ENCODE results near the gene CDH23.

The CDH23 gene

DNA sequence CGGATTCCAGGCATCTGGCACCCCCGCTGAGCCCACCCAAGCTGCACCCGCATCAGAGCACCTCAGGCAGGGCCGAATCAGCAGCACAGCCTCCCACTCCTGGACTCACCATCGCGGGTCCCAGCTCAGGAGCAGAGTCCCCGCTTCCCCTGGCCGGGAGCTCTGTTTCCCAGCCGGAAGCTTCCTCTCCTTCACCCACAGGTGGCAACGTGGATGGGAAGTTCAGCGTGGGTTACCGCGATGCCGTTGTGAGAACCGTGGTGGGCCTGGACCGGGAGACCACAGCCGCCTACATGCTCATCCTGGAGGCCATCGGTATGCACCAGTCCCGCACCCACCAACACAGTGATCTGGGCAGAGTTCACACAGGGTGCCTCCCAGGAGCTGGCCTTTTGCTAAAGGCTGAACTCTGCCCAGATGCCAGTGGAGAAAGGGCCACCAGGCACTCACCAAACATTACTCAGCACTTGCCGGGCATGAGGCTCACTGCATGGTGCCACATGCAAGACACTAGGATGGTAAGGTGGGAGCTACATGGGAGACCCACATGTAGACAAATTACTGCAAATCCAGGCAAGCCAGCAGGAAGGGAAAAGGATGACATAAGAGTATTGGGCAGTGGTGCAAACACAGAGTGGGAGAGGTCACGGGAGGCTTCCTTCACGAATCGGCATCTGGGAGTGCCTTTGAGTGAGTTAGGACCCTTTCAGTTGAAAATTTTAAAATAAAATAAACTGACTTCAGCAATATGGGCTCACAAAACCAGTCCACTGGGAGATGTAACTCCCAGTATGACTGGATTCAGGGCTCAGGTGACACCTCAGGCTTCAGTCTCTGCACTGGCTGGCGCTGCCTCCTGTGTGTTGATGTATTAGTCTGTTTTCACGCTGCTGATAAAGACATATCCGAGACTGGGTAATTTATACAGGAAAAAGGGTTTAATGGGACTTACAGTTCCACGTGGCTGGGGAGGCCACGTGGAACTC is 312.5 kb downstream of the CDH23 start:
- DNase-seq (ENCODE audit: low spot score) = no peak

DNA sequence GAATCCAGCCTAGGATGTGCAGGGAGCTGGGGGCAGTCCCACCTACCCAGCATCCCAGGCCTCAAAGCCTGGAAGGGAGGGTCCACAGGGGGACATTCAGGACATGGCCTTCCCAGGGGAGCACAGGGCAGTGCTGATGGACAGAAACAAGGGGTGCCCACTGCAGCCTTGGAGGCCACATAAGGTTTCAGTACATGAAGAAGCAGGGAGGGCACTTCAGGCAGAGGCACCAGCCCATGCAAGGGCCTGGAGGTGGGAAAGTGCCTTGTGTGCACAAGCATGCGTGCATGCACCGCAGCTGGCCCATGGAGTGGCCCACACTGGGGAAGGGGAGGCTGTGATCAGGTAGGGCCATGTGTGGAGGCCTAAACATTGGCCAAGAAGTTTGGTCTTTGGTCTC is 313.8 kb downstream of the CDH23 start:
- DNase-seq (ENCODE audit: low spot score) = no peak

DNA sequence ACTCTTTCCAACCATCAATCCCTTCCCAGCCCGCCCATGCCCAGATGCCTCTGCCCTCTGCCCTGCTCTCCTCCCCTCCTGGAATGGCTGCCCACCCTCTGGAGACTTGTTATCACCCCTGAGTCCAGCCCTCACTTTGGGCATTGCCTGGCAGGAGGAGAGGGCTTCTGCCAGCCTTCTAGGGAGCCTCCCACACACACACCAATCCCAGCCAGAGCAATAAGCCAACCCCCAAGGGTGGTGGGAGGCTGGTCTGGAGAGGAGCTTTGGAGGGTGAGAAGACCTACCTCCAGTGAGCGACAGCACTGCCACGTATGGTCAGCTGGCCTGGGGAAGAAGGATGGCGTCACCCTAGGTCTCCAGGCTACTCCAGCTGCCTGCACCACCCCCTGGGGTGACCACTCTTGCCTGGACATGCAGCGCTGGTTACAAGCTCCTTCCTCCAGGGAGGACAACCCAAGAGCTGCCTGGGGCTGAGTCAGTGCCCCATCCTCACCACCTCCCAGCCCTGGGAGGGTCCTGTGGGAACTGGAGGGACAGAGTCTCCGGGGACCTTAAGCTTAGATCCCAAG is 314.4 kb downstream of the CDH23 start:
- no peak for DNase-seq (ENCODE audit: low spot score)

DNA sequence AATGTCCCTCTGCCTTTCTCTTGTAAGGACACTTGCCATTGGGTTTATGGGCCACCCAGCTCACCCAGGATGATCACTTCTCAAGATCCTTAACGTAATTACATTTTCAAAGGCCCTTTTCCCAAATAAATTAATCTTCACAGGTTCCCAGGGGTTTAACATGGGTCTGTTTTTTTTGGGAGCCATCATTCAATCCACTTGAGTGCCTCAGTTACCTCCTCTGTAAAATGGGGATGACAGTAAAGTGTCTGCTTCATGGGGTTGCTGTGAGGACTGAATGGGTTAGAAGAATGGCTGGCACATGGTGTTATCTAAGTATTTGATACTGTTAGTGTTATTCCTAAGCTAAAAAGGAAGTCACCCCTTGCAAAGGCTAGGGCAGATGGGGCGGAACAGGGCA is 315.4 kb downstream of the CDH23 start:
- no peak for DNase-seq (ENCODE audit: low spot score)

DNA sequence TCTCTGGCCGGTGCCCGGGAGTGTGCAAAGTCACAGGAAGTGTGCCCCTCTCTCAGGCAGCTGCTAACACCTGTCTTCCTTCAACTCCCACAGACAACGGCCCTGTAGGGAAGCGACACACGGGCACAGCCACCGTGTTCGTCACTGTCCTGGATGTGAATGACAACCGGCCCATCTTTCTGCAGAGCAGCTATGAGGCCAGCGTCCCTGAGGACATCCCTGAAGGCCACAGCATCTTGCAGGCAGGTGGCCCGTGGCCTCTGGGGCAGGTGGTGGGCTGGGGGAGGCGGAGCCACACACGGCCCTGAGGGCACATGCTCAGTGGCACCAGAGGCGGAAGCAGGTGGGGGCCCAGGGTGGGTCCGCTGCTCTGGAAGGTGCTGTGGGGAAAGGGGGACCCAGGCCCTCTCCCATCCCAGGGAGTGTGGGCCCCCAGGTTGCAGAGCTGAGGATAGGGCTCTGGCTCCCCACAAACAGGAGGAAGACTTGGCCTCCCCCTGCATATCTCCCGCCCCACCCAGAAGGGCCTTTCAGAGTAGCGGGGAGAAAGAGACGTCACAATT is 315.9 kb downstream of the CDH23 start:
- peak; percentile 40 for DNase-seq (ENCODE audit: low spot score)

DNA sequence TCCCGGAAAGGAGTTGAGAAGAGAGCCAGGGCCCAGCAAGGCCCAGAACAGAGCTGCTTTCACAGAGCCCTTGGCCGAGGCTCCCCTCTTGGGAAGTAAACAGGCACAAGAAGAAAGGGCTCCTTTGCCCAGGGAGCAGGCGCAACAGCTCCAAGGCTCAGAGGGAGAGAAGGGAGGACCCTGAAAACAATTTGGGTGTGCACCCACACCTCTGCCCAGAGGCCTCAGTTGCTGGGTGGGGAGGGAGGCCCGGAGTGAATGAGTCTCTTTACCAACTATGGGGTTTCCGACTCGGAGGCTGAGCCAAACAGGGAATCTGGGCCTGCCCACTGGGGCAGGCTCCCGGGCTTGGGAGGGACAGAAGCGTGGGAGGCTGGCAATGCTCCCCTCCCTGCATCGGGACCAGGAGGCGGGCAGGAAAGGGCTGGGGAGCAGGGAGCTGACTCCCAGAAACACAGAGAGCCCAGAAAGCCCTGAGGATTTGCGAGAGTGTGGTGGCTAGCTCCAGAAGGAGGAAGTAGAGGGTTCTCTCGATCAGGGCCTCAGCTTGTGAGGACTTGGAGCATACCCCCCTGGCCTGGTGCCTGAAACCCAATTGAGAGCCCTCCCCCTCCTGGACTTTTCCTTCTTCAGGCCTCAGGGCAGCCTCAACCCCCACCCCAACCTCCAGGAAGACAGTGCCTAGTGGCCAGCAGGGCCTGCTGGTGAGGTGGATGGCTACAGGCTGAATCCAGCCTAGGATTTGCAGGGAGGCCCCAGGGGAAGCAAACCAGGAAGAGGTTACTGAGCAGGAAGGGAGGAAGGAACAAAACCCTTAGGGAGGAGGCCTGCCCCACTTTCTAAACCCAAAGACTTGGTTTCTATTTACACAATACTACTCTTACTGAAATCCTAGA is 316.7 kb downstream of the CDH23 start:
- DNase-seq (ENCODE audit: low spot score) = peak; percentile 23

DNA sequence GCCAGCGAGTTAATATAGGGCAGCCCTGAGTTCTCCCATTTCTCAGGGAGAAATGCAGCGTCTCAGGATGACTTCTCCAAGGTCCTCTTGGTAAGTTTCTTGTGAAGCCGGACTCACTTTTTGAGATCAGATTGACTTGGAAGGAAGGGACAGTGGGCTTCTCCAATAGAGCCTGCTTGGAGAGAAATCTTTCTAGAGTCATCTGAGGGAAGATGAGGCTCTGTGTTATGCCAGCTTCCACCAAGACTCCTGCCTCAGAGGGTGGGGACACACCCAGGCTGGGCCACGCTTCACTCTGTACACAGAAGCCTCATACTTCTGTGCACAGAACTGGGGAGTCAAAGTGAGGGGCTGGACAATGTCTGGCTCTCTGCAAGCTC is 317.3 kb downstream of the CDH23 start:
- DNase-seq (ENCODE audit: low spot score) = no peak

DNA sequence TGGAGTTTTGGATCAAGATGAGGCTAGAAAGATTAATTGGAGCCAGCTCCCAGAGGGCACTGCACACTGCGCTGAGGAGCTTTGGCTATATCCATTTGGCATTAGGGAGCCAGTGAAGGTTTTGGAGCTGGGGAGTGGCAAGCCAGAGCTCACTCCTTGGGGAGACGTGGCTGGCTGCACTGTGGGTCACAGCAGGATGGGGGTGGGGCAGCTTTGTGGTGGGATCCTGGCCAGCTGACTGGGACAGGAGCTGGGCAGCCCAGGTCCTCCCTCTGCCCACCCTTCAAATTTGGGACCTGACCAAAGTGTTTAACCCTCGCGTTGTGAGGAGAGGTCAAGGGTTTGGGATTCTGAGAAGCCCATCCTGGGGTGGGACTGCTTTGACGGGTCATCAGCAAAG is 317.9 kb downstream of the CDH23 start:
- no peak for DNase-seq (ENCODE audit: low spot score)

DNA sequence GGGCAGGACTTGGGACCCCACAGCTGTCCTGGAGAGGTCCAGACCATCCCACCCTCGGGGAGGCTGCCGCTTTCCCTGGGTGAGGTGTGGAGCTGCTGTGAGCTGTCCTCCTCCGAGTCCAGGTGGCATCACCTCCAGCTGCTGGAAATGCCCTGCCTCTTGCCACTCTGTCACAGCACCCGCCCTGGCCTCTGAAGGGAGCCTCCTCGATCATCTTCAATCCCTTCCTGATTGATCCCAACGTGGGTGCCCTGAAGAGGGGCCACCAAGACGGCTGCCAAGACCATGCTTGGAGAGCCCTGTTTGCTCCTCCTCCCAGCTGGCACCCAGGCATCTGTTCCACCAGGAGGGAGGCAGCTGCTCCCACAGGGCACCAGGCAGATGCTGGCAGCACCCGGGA is 318.3 kb downstream of the CDH23 start:
- no peak for DNase-seq (ENCODE audit: low spot score)

DNA sequence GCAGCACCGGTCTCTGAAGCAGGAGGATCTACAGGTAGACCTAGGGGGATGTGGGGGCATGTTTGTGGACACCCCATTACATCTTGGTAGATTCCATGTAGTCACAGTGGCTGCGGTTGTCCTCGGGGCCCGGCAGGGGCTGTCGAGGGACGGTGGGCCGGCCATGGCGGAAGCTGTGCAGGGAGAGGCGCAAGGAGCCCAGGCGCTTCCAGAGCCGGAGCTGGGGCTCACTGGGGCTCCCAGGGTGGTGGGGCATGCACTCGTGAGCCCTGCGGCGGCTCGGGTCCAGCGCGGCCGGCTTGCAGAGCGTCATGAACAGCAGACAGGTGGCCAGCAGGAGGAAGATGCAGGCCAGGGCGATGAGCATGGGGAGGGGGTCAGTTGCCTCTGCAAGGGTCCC is 319.1 kb downstream of the CDH23 start:
- DNase-seq (ENCODE audit: low spot score) = no peak

DNA sequence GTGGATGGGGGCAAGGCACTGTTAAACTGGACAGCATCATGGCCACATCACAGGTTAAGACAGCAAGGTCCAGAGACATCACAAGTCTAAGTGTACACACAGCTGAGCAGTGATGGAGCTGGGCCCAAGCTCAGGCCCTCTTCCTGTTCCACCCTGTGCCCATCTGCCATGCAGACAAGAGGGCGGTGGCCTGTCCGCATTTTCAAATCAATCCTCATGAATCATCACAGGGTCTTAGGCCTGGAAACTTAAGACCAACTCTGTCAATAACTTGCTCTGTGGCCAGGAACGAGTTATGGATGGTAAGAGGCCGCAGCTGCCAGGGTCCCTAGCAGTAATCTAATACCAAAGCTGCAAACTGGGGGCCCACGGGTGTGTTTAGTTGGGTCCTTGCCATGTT is 319.7 kb downstream of the CDH23 start:
- DNase-seq (ENCODE audit: low spot score) = no peak

DNA sequence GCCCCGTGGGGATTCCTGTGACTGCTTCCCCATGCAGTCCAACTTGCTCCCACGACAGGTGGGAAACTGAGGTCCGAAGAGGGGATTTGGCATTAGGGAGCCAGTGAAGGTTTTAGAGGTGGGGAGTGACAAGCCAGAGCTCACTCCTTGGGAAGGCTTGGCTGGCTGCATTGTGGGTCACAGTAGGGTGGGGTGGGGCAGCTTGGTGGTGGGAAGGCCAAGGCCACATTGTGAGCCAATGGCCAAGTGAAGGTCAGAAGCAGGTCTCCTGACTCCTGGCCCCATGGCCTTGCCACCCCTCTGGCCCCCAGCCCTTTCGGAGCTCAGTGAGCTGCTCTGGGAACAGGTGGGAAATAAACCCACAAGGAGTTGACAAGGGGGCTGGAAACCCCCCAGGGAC is 320.3 kb downstream of the CDH23 start:
- no peak for DNase-seq (ENCODE audit: low spot score)

DNA sequence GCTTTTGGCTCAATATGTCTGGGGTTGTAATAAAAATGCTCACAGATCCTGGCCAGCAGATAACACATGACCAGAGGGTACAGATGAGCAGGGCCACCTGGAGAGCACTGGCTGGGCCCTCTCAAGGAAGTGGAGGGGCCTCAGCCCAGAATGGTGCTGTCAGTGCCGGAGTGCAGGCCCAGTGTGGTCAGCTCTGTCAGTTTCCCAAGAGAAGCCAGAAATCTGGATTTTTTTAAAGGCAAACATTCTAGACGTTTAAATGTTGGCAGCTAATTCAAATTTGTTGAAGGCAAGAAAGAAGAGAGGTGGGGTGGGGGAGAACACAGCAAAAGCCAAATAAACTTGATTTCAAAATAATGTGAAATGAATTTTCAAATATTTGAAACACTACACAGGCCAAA is 320.8 kb downstream of the CDH23 start:
- no peak for DNase-seq (ENCODE audit: low spot score)

DNA sequence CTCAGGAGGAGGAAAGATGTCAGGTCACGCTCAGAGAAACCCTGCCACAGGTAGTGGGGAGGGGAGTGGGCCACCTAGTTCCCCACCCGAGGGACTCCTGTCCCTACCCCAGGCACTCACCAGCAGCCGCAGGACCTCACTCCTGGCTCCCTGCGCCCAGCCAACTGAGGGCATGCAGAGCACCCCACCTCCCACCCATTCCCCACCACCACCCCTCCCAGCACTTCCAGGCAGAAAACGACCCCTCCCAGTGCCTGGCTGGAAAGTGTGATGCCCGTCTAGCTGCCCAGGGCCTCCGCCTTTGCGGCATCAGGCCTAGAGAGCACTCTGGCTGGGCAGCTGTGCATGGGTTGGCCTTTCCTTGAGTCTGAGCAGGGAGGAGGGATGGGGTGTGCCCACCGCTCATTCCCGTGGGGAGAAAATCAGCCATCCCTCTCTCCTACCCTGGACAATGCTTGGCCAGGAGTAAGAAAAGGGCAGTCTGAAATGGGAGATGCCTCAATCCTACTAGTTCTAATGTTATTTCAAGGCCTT is 321.5 kb downstream of the CDH23 start:
- no peak for DNase-seq (ENCODE audit: low spot score)

DNA sequence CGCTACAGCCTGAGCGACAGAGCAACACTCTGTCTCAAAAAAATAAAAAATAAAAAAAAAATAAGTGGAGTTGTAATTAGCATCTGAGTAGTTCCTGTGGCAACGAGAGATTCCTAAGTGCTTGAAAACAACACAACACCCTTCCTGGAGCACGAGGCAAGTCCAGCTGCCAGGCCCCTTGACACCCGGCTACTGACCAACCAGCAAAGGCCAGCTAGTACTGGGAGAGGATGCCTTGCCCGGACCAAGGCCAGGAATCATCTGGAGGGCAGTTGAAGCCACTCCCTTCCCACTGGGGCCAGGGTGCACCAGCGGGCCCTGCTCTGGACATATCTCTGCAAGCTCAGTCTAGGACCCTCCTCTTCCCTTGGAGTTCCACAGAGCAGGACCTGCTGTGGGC is 322.3 kb downstream of the CDH23 start:
- no peak for DNase-seq (ENCODE audit: low spot score)

DNA sequence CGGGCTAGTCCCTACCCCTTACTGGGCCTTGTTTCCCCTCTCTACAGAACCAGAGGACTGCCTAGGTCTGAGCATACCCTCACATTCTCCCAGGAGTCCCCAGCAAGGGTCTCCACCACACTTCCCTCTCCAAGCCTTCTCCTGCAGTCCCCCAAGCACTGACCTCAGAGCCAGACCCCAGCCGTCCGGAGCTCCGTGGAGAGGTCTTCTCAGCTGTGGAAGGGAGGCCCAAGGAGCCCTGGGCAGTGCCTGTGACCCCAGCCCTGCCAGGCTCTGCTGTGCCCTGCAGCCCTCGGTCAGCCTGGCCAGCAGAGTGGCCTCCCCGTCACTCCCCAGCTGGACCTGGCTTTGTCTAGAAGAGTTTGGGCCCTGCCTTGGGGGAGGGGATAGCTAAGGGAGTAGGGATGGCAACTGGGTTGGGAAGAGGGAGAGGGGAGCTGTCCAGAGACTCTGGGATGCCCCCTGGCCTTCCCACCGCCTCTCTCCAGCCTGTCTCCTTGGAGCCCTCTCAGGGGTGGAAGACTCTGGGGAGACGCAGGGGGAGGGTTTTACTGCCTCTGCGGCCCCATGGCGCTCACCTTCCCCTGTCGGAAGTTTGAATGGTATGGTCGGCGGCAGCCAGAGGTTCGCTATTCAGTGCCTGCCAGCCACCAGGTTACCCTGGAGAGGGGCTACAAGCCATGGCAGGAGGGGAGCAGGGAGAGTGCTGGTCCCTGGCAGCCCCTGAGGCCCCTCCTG is 322.9 kb downstream of the CDH23 start, which contains the start of gene C10orf105:
Gene C10orf105 (minus strand): TSS at position 315 of the 738 bp plus-strand sequence. CDS start 3,441 bp downstream, outside the sequence.
- no peak for DNase-seq (ENCODE audit: low spot score)

DNA sequence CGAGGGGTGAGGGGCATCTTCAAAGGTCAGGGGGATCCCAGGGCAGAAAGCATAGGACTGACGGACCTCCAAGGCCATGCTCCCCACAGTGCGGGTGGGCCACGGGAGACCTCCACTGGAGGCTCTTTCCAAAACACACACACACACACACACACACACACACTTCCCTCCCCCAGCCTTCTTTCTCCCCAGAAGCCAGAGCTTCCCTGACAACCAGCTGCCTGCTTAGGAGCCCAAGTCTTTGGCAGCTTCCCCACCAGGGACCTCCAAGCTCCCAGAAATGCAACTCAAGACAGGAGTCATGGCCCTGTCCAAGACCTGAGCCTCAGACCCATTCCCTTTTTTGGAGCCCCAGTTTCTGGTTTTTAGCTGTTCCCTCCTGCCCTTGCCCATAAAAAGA is 323.6 kb downstream of the CDH23 start:
- no peak for DNase-seq (ENCODE audit: low spot score)

DNA sequence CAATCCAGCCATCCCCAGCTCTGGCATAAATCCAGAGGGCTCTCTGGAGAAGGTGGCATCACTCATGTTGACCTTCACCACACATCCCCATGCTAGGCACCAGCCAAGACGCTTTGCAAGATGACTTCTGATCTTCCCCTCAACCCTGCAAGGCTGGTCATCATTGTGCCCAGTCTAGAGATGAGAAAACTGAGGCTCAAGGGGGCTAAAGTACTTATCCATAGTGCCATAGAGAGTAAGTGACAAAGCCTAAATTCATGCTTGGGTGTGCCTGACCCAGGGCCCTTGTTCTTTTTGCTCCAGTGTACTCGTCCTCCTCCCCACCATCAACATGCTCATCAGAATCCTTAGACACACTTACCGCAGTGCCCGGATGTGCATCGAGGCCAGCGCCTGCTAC is 324.6 kb downstream of the CDH23 start:
- no peak for DNase-seq (ENCODE audit: low spot score)

DNA sequence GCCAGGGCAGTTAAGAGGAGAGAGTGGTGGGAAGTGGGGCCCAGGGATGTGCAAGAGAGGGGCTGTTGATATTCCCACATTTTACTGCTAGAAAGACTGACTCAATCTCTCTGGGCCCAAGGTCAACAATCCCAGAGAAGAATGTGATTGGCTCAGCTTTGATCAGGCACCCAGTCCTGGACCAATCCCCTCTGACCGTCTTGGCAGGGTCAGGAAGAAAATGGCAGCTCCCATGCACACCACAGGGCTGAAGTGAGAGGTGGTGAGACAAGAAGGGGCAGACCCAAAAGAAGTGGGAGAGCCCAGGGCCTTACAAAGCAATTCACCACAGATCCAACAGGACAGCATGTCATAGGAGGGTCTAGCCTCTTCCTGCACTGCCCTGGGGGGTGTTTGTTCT is 326.1 kb downstream of the CDH23 start:
- no peak for DNase-seq (ENCODE audit: low spot score)

DNA sequence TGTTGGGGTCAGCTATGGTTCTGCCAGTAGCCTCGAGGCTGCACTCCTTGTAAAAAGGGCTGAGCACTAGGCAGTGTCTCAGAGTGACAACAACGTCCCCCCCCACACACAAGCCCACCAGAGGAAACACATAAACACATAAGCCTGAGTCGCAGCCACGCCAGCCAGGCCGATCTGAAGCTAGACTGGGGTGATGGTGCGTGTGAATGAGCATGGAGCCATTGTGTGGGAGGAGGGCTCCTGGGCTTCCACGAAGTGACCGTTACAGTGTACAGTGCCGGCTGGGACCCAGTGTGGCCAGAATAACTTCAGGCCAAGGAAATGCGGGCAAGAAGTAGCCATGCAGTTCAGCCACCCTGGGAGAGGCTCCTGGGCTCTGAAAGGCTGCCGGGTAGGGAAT is 326.6 kb downstream of the CDH23 start:
- DNase-seq (ENCODE audit: low spot score) = no peak

DNA sequence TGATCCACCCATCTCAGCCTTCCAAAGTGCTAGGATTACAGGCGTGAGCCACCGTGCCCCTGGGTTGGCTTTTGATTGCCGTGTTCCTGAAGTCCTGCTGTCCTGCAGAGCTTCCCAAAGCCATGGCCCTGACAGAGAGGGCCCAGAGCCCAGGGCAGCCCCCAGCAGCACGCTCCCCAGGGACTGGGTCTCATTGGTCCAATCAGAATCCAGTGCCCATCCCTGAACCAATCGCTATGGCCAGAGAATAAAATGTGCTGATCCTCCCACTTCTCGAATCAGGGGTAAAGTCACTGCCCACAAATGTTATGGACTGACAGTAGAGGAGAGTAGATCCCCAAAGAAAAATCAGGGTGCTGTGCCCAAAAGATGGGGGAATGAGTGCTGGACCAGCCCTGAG is 327.8 kb downstream of the CDH23 start:
- DNase-seq (ENCODE audit: low spot score) = no peak
